IMR-90 (cell line): Measurements from ENCODE around the gene DKK3. TPM values are rescaled to one million over a fixed set of nuclear protein-coding genes. Genes with fewer than 3 reads are reported as not detected.

Source experiments
- ATAC-seq: fragments of 200-7000 bp; cut with Tn5 transposase; 2 replicates; pipeline ENCODE4 v1.9.1; 2020; ENCODE audit warnings: low read depth, mild to moderate bottlenecking, moderate library complexity
- BruUV-seq: library from RNA; stranded (reverse); fragments of 400-500 nt; replicated peaks from 2 replicates; lab custom pipeline; 2021; lab: Mats Ljungman, UMichigan
- CTCF ChIA-PET: fragments of 300-600 bp; formaldehyde crosslinking; extraction: SDS; loops from one replicate; lab custom pipeline; 2021; ENCODE audit warnings: antibody characterized with exemption; lab: Yijun Ruan, JAX
- POLR2A ChIA-PET: fragments of 300-600 bp; sonication (Branson Sonifier 250); formaldehyde crosslinking; loops from one replicate; lab custom pipeline; 2022; ENCODE audit warnings: antibody characterized with exemption; ENCODE audit not compliant: unreplicated experiment; lab: Charles Lee
- DNase-seq: peaks from one replicate; pipeline ENCODE4 v3.0.0; 2013
- H2AFZ ChIP-seq: replicated peaks from 2 replicates; pipeline ENCODE3; 2013; ENCODE audit warnings: low read length, mild to moderate bottlenecking; ENCODE audit not compliant: poor library complexity
- H2AK5ac ChIP-seq: 2 replicates; pipeline ENCODE4 v1.6.1; 2013; ENCODE audit warnings: low read depth, low read length, inconsistent platforms
- H2AK9ac ChIP-seq: replicated peaks from 2 replicates; pipeline ENCODE3; 2013; ENCODE audit warnings: mild to moderate bottlenecking, low read depth, low read length, moderate library complexity; ENCODE audit not compliant: poor library complexity
- H2BK120ac ChIP-seq: 2 replicates; pipeline ENCODE4 v1.6.1; 2013; ENCODE audit warnings: low read depth, low read length, inconsistent platforms
- H2BK15ac ChIP-seq: 3 replicates; pipeline ENCODE4 v1.6.1; 2013; ENCODE audit warnings: low read depth, low read length, inconsistent platforms
- H2BK20ac ChIP-seq: 2 replicates; pipeline ENCODE4 v1.6.1; 2013; ENCODE audit warnings: low read depth, mild to moderate bottlenecking, inconsistent platforms, low read length, moderate library complexity
- H2BK5ac ChIP-seq: 2 replicates; pipeline ENCODE4 v1.6.1; 2013; ENCODE audit warnings: mild to moderate bottlenecking, low read depth, low read length, inconsistent platforms; ENCODE audit not compliant: poor library complexity, severe bottlenecking
- H3K14ac ChIP-seq: replicated peaks from 2 replicates; pipeline ENCODE4 v1.6.1; 2013; ENCODE audit warnings: low read depth, low read length, inconsistent platforms
- H3K18ac ChIP-seq: 2 replicates; pipeline ENCODE4 v1.6.1; 2013; ENCODE audit warnings: low read depth, low read length, control low read depth
- H3K23ac ChIP-seq: 2 replicates; pipeline ENCODE4 v1.6.1; 2013; ENCODE audit warnings: low read depth, low read length, inconsistent platforms
- H3K27ac ChIP-seq: 2 replicates; pipeline ENCODE4 v1.5.1; 2013; ENCODE audit warnings: mild to moderate bottlenecking, control low read depth, low read length; ENCODE audit not compliant: insufficient read depth
- H3K27me3 ChIP-seq: 2 replicates; pipeline ENCODE4 v1.6.1; 2013; ENCODE audit warnings: low read length; ENCODE audit not compliant: control insufficient read depth, insufficient read depth
- H3K36me3 ChIP-seq: 2 replicates; pipeline ENCODE4 v1.6.1; 2013; ENCODE audit warnings: low read length, mixed read lengths; ENCODE audit not compliant: control insufficient read depth, insufficient read depth
- H3K4ac ChIP-seq: 2 replicates; pipeline ENCODE4 v1.6.1; 2013; ENCODE audit warnings: low read depth, low read length, inconsistent platforms
- H3K4me1 ChIP-seq: 2 replicates; pipeline ENCODE4 v1.6.1; 2013; ENCODE audit warnings: low read length, mixed read lengths; ENCODE audit not compliant: control insufficient read depth, insufficient read depth
- H3K4me2 ChIP-seq: 2 replicates; pipeline ENCODE4 v1.6.1; 2013; ENCODE audit warnings: low read depth, mild to moderate bottlenecking, control low read depth, low read length, moderate library complexity
- H3K4me3 ChIP-seq: 2 replicates; pipeline ENCODE4 v1.5.1; 2013; ENCODE audit warnings: low read depth, mild to moderate bottlenecking, control low read depth, low read length, moderate library complexity; ENCODE audit not compliant: insufficient read depth
- H3K56ac ChIP-seq: 2 replicates; pipeline ENCODE4 v1.6.1; 2013; ENCODE audit warnings: low read length, inconsistent platforms; ENCODE audit not compliant: insufficient read depth; ENCODE audit errors: extremely low read depth
- H3K79me1 ChIP-seq, 2 experiments: 2 replicates each; pipeline ENCODE4 v1.6.1; 2013; ENCODE audit warnings: low read length in 2 of 2, inconsistent platforms in 1 of 2, low read depth in 1 of 2
- H3K9ac ChIP-seq: 2 replicates; pipeline ENCODE4 v1.6.1; 2013; ENCODE audit warnings: low read depth, low read length, control low read depth
- H3K9me1 ChIP-seq: 2 replicates; pipeline ENCODE4 v1.6.1; 2013; ENCODE audit warnings: low read length, inconsistent platforms; ENCODE audit not compliant: insufficient read depth
- H3K9me3 ChIP-seq: 2 replicates; pipeline ENCODE4 v1.6.1; 2013; ENCODE audit warnings: low read length; ENCODE audit not compliant: control insufficient read depth, insufficient read depth
- H4K20me1 ChIP-seq: 2 replicates; pipeline ENCODE4 v1.6.1; 2013; ENCODE audit warnings: low read length, inconsistent platforms; ENCODE audit not compliant: insufficient read depth
- H4K5ac ChIP-seq: 2 replicates; pipeline ENCODE4 v1.6.1; 2013; ENCODE audit warnings: mild to moderate bottlenecking, low read depth, low read length, control low read depth
- H4K8ac ChIP-seq, 2 experiments: 2 replicates each; pipeline ENCODE4 v1.6.1; 2013; ENCODE audit warnings: low read depth in 2 of 2, low read length in 2 of 2, control low read depth in 1 of 2, inconsistent platforms in 1 of 2
- H4K91ac ChIP-seq: 2 replicates; pipeline ENCODE4 v1.6.1; 2013; ENCODE audit warnings: low read depth, low read length, inconsistent platforms; ENCODE audit not compliant: insufficient read depth
- BHLHE40 ChIP-seq: fragments of 150-350 bp; IDR thresholded peaks from 2 replicates; pipeline ENCODE4 v1.6.1; 2016; ENCODE audit warnings: mild to moderate bottlenecking, low read depth, low read length
- CEBPB ChIP-seq: IDR thresholded peaks from 2 replicates; pipeline ENCODE4 v1.6.1; 2012; ENCODE audit warnings: low read depth, low read length, improper control_type of control experiment
- CHD1 ChIP-seq: IDR thresholded peaks from 2 replicates; pipeline ENCODE4 v1.6.1; 2012; ENCODE audit warnings: low read depth, low read length, improper control_type of control experiment
- CTCF ChIP-seq: conservative IDR thresholded peaks from 2 replicates; pipeline ENCODE4 v1.5.1; 2012; ENCODE audit warnings: mild to moderate bottlenecking, low read depth, low read length, improper control_type of control experiment
- ELK1 ChIP-seq: fragments of 150-350 bp; IDR thresholded peaks from 2 replicates; pipeline ENCODE4 v1.6.1; 2016; ENCODE audit warnings: low read depth, mild to moderate bottlenecking, low read length, moderate library complexity, borderline replicate concordance
- FOS ChIP-seq: fragments of 150-350 bp; IDR thresholded peaks from 2 replicates; pipeline ENCODE4 v1.6.1; 2016; ENCODE audit warnings: low read depth, low read length
- MAFK ChIP-seq: IDR thresholded peaks from 2 replicates; pipeline ENCODE4 v1.6.1; 2012; ENCODE audit warnings: low read depth, low read length, improper control_type of control experiment
- MAZ ChIP-seq: IDR thresholded peaks from 2 replicates; pipeline ENCODE4 v1.6.1; 2012; ENCODE audit warnings: low read depth, mild to moderate bottlenecking, low read length, improper control_type of control experiment, moderate library complexity, borderline replicate concordance
- MXI1 ChIP-seq: IDR thresholded peaks from 2 replicates; pipeline ENCODE4 v1.6.1; 2012; ENCODE audit warnings: low read depth, mild to moderate bottlenecking, low read length, moderate library complexity, borderline replicate concordance
- NFE2L2 ChIP-seq: fragments of 150-350 bp; IDR thresholded peaks from 2 replicates; pipeline ENCODE4 v1.6.1; 2016; ENCODE audit warnings: low read depth, mild to moderate bottlenecking, low read length
- POLR2A ChIP-seq: IDR thresholded peaks from 2 replicates; pipeline ENCODE4 v1.6.1; 2012; ENCODE audit warnings: mild to moderate bottlenecking, low read depth, low read length
- RAD21 ChIP-seq: IDR thresholded peaks from 2 replicates; pipeline ENCODE4 v1.6.1; 2012; ENCODE audit warnings: low read length, improper control_type of control experiment
- RCOR1 ChIP-seq: IDR thresholded peaks from 2 replicates; pipeline ENCODE4 v1.6.1; 2012; ENCODE audit warnings: mild to moderate bottlenecking, low read length, improper control_type of control experiment; ENCODE audit not compliant: insufficient replicate concordance
- RFX5 ChIP-seq: IDR thresholded peaks from 2 replicates; pipeline ENCODE4 v1.8.0; 2012; ENCODE audit warnings: low read depth, mild to moderate bottlenecking, low read length, moderate library complexity
- SMC3 ChIP-seq: fragments of 150-350 bp; IDR thresholded peaks from 2 replicates; pipeline ENCODE4 v1.6.1; 2016; ENCODE audit warnings: low read depth, mild to moderate bottlenecking, antibody characterized with exemption, low read length, moderate library complexity
- USF2 ChIP-seq: fragments of 150-350 bp; IDR thresholded peaks from 2 replicates; pipeline ENCODE4 v1.6.1; 2017; ENCODE audit warnings: mild to moderate bottlenecking, antibody characterized with exemption, low read length, low read depth
- WGBS, 2 experiments: methylation state at CpG; one replicate each; pipeline versions ENCODE4 v1.1.5 to v1.1.7; 2013; ENCODE audit warnings: missing lambda C conversion rate in 2 of 2; ENCODE audit not compliant: insufficient read length in 1 of 2; ENCODE audit errors: extremely low coverage in 2 of 2; 5-methylcytosine and 5-hydroxymethylcytosine counted together
- dilution Hi-C: fragments of 300-500 bp; cut with HindIII; formaldehyde crosslinking; loops from one replicate; pipeline ENCODE4 v1.14.3; 2018; ENCODE audit warnings: low sequenced_read_pairs; ENCODE audit not compliant: unreplicated experiment
- in situ Hi-C: fragments of 300-500 bp; cut with MboI; formaldehyde crosslinking; loops from 3 replicates; pipeline ENCODE4 v1.14.3; 2019; ENCODE audit warnings: low sequenced_read_pairs, inconsistent platforms, mixed read lengths
- intact Hi-C: fragments of 100-400 bp; cut with micrococcal nuclease; formaldehyde crosslinking; loops from 2 replicates; pipeline ENCODE4 v1.10.0; 2022
- polyA plus RNA-seq, 3 experiments: library from polyadenylated mRNA; depleted of rRNA; stranded (reverse); fragments of >200 nt; gene quantifications; 2 replicates each; pipeline ENCODE4 v1.2.3, GENCODE V29; 2012; ENCODE audit warnings: low replicate concordance in 1 of 3
- total RNA-seq: library from RNA; depleted of rRNA; stranded (reverse); fragments of >200 nt; gene quantifications from 2 replicates; pipeline ENCODE4 v1.2.3, GENCODE V29; 2012

Gene DKK3
- total and polyA plus RNA-seq, 2 of the 4 experiments (the other 2 are of a cell fraction), result 453 to 964 TPM

GRCh38 chr11:11980841-11981308 is 27.6 kb downstream of the DKK3 start:
- DNase-seq, result peak; percentile 55
- Histone ChIP-seq H4K91ac (0 out of 2 replicates have a peak overlapping the region, but pooled peaks have one; percentile 85), H3K14ac (peak overlapping the region; percentile 91; the same call in 1 of the 2 replicates), H3K23ac (0 out of 2 replicates have a peak overlapping the region, but pooled peaks have one; percentile 23), H2AK5ac (peak overlapping the region; percentile 87), H4K5ac (no peak overlapping the region), H4K8ac (peak overlapping the region in 1 of 2 experiments; percentile 75; a peak in 2 of 4 replicates), H3K56ac (0 out of 2 replicates have a peak overlapping the region, but pooled peaks have one; percentile 13), H2AFZ (no peak overlapping the region), H3K9me1 (peaks cover 56% of the 10 kb centered on the region), H3K18ac (no peak overlapping the region), H3K79me1 (peaks cover 45 to 91% of the 10 kb centered on the region in 2 experiments; a peak in 3 of 4 replicates), H3K4me3 (no peak overlapping the region), H2BK5ac (peak overlapping the region; percentile 82), H2BK20ac (peak overlapping the region; percentile 65; the same call in 1 of the 2 replicates), H3K4ac (peak overlapping the region; percentile 99), H2BK15ac (peak overlapping the region; percentile 81; the same call in 2 of the 3 replicates), H3K9ac (no peak overlapping the region), H3K27me3 (no peaks in the 10 kb centered on the region), H3K9me3 (no peaks in the 10 kb centered on the region; the same call in 1 of the 2 replicates), H2BK120ac (peak overlapping the region; percentile 93), H3K27ac (peak overlapping the region; percentile 18; the same call in 1 of the 2 replicates), H3K36me3 (peaks cover 10% of the 10 kb centered on the region), H2AK9ac (peak overlapping the region; percentile 42), H4K20me1 (no peaks in the 10 kb centered on the region), H3K4me2 (no peak overlapping the region), H3K4me1 (peaks cover 56% of the 10 kb centered on the region)
- dilution Hi-C loops (no loop called here), intact Hi-C loops (no loop called here), in situ Hi-C loops (no loop called here)
- POLR2A ChIA-PET, result no interaction called here
- CTCF ChIA-PET, result no interaction called here
- no peak for ATAC-seq
- no TSS peak for BruUV-seq
- no peak for TF ChIP-seq RAD21
- TF ChIP-seq USF2, result no peak
- no peak for TF ChIP-seq CEBPB
- no peak for TF ChIP-seq CHD1
- no peak for TF ChIP-seq FOS
- TF ChIP-seq MAZ, result no peak
- no peak for TF ChIP-seq RCOR1
- TF ChIP-seq POLR2A, result no peak
- no peak for TF ChIP-seq MXI1
- no peak for TF ChIP-seq MAFK
- TF ChIP-seq RFX5, result no peak
- TF ChIP-seq CTCF, result no peak
- no peak for TF ChIP-seq NFE2L2
- no peak for TF ChIP-seq ELK1
- TF ChIP-seq SMC3, result no peak
- no peak; the same call in 1 of the 2 replicates for TF ChIP-seq BHLHE40
- no CpG with 5 or more reads among the region's 3 CpGs for WGBS, 2 experiments
